Cardiac muscle cell (in vitro differentiated cells and primary cell): ENCODE data around the gene HPSE2. TPM values are rescaled to one million over a fixed set of nuclear protein-coding genes. Genes with fewer than 3 reads are reported as not detected.

Experiments
- DNase-seq, 2 donors: peaks; one replicate each; pipeline versions ENCODE4 v3.0.0 to v3.0.0-alpha.2; 2010 to 2017; ENCODE audit warnings: low read depth in 1 of 2, low spot score in 1 of 2
- H3K27ac ChIP-seq: fragments of 200-600 bp; sonication (generic); 2 replicates; pipeline ENCODE4 v1.5.1; 2016
- H3K27me3 ChIP-seq: fragments of 200-600 bp; sonication (generic); 2 replicates; pipeline ENCODE4 v1.6.0; 2016; ENCODE audit warnings: control low read depth
- H3K36me3 ChIP-seq: fragments of 200-600 bp; sonication (generic); 2 replicates; pipeline ENCODE4 v1.5.1; 2016; ENCODE audit warnings: control low read depth
- H3K4me1 ChIP-seq: fragments of 200-600 bp; sonication (generic); 2 replicates; pipeline ENCODE4 v1.8.1; 2017; ENCODE audit warnings: low read depth, mild to moderate bottlenecking, mixed run types
- H3K4me3 ChIP-seq: fragments of 200-600 bp; sonication (generic); 2 replicates; pipeline ENCODE4 v1.5.1; 2016; ENCODE audit warnings: mild to moderate bottlenecking
- H3K9me3 ChIP-seq: fragments of 200-600 bp; sonication (generic); 2 replicates; pipeline ENCODE4 v1.5.1; 2017; ENCODE audit warnings: low read depth, mild to moderate bottlenecking, control low read depth
- polyA plus RNA-seq: library from polyadenylated mRNA; unstranded; fragments of >200 nt; fragmentation: Nextera tagmentation; extraction: Ambion mirVana; gene quantifications from 2 replicates; pipeline ENCODE4 v1.2.1, GENCODE V29; 2016
- total RNA-seq: library from RNA; depleted of rRNA; stranded (reverse); fragments of >200 nt; gene quantifications from 2 replicates; pipeline ENCODE4 v1.2.3, GENCODE V29; 2016
- TF ChIP-seq, protein P1 (sequence below): IDR thresholded peaks from 2 replicates; pipeline ENCODE4 v1.5.1; 2012; ENCODE audit warnings: low read depth, mild to moderate bottlenecking, low read length

Gene HPSE2
- total and polyA plus RNA-seq, 2 experiments from 2014 or later, result 0.87 to 6.1 TPM

DNA sequence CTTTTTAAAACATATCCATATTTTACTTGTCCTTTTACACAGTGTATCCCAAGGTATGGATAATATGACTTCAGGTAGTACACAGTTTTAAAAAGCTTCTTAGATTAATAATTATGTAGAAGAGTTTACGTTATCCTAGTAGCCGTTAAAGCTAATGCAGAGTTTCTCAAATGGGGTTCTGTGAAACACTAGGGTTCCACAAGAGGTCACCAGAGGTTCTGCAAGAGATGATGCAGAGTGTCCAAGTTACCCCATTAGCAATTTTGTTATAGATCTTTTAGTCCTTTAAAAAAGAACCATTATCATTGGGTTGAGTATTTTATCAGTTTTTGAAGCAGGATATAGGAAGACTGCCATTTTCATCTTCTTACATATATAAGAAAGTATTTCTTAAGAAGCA lies 490.0 kb downstream of the HPSE2 start:
- no peaks in the 10 kb centered on the region for H3K36me3 ChIP-seq
- H3K27ac ChIP-seq, result no peak overlapping the region
- H3K4me1 ChIP-seq, result no peaks in the 10 kb centered on the region
- no peak overlapping the region for H3K4me3 ChIP-seq
- H3K9me3 ChIP-seq, result no peaks in the 10 kb centered on the region
- no peaks in the 10 kb centered on the region for H3K27me3 ChIP-seq
- no peak for DNase-seq
- TF ChIP-seq, protein P1, sequence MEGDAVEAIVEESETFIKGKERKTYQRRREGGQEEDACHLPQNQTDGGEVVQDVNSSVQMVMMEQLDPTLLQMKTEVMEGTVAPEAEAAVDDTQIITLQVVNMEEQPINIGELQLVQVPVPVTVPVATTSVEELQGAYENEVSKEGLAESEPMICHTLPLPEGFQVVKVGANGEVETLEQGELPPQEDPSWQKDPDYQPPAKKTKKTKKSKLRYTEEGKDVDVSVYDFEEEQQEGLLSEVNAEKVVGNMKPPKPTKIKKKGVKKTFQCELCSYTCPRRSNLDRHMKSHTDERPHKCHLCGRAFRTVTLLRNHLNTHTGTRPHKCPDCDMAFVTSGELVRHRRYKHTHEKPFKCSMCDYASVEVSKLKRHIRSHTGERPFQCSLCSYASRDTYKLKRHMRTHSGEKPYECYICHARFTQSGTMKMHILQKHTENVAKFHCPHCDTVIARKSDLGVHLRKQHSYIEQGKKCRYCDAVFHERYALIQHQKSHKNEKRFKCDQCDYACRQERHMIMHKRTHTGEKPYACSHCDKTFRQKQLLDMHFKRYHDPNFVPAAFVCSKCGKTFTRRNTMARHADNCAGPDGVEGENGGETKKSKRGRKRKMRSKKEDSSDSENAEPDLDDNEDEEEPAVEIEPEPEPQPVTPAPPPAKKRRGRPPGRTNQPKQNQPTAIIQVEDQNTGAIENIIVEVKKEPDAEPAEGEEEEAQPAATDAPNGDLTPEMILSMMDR, result no peak

DNA sequence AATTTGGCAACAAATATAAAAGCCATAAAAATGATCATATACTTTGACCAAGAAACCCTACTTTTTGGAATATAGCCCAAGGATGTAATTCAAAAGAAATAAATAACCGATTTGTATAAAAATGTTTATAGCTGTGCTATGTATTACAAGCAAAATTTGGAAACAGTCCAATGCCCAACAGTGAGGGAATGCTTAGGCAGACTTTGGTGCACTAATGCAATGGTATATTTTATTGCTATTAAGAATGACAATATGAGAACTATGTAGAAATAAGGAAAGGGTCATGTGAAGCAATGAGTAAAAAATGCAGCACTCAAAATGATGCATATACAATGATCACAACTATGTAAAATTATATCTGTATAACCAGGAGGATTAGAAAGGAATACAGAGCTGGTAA lies 515.1 kb downstream of the HPSE2 start:
- DNase-seq, result no peak
- TF ChIP-seq, protein P1, result no peak
- H3K27me3 ChIP-seq, result no peaks in the 10 kb centered on the region
- no peaks in the 10 kb centered on the region for H3K4me1 ChIP-seq
- no peaks in the 10 kb centered on the region for H3K36me3 ChIP-seq
- no peak overlapping the region for H3K27ac ChIP-seq
- H3K4me3 ChIP-seq, result no peak overlapping the region
- no peaks in the 10 kb centered on the region for H3K9me3 ChIP-seq

DNA sequence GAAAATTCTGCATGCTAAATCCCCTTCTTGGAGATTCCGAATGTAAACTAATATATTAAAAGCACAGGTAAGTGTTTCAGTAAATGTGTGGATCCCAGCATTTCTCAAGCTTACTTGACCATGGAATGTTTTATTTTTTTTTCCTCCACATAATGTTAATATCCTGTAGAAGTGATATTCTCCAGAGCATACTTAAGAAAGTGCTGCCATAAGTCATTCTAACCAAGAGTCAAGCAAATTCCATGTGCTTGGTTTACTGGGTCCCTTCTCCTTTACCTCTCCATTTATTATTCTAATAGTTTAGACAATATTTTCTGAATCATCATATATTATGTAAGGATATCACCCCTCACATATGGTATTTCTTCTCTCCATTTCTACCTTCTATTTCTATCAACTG lies 522.1 kb downstream of the HPSE2 start:
- DNase-seq, result no peak
- Histone ChIP-seq H3K4me1 (no peaks in the 10 kb centered on the region), H3K4me3 (no peak overlapping the region), H3K36me3 (no peaks in the 10 kb centered on the region), H3K9me3 (no peaks in the 10 kb centered on the region), H3K27ac (no peak overlapping the region), H3K27me3 (no peaks in the 10 kb centered on the region)
- TF ChIP-seq, protein P1, result no peak

DNA sequence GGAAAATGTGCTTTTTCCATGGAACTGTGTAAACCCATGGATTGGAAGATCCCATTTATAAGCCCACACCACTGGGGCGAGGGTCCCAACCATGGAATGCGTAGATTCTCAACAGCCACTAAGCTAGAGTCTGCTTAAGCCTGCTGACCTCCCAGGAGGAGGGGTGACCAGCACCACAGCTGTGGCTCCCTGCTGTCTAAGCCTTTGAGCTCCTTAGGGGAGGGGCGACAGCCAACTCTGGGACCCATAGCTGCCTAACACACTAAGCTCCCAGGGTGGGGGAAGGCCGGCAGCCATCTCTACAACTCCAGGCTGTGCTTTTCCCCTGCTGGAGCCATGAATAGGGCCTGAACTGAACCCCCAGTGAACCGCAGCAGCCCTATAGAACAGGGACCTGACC lies 539.1 kb downstream of the HPSE2 start:
- H3K27ac ChIP-seq, result no peak overlapping the region
- no peaks in the 10 kb centered on the region for H3K27me3 ChIP-seq
- no peaks in the 10 kb centered on the region for H3K36me3 ChIP-seq
- H3K4me3 ChIP-seq, result no peak overlapping the region
- peaks cover 4% of the 10 kb centered on the region for H3K4me1 ChIP-seq
- TF ChIP-seq, protein P1, result no peak
- DNase-seq, result no peak
- H3K9me3 ChIP-seq, result no peaks in the 10 kb centered on the region

GRCh38 chr10:98694883-98695282 lies 540.8 kb downstream of the HPSE2 start:
- no peaks in the 10 kb centered on the region for H3K27me3 ChIP-seq
- TF ChIP-seq, protein P1, result no peak
- DNase-seq, result peak in 1 of 2 donors; percentile 26
- no peaks in the 10 kb centered on the region for H3K36me3 ChIP-seq
- H3K4me1 ChIP-seq, result peaks cover 4% of the 10 kb centered on the region
- H3K4me3 ChIP-seq, result no peak overlapping the region
- no peaks in the 10 kb centered on the region for H3K9me3 ChIP-seq
- H3K27ac ChIP-seq, result no peak overlapping the region

DNA sequence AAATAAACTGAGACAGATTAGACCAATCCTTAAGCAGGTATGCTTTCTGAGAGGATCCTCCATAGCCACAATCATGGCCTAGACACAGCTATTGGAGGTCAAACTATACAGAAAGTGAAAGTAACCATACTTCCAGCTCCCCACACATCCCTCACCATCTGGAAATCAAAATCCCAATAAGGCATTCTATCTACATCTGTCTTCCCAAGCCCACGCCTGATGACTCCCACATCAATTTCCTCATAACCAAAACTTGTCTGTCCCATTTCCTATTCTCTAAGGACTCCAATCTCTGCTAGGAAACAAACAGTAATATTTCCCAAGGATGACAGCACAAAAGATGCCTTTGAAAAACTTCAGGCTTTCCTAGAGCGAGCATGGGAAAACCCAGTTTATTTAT lies 541.6 kb downstream of the HPSE2 start:
- H3K36me3 ChIP-seq, result no peaks in the 10 kb centered on the region
- H3K9me3 ChIP-seq, result no peaks in the 10 kb centered on the region
- TF ChIP-seq, protein P1, result no peak
- H3K27ac ChIP-seq, result no peak overlapping the region
- H3K4me1 ChIP-seq, result peaks cover 4% of the 10 kb centered on the region
- no peaks in the 10 kb centered on the region for H3K27me3 ChIP-seq
- DNase-seq, result peak in 1 of 2 donors; percentile 13
- no peak overlapping the region for H3K4me3 ChIP-seq
